HepG2 (cell line): ENCODE measurements around the gene TAB3. TPM values are rescaled to one million over a fixed set of nuclear protein-coding genes. Genes with fewer than 3 reads are reported as not detected.

Experiments
- ATAC-seq: fragments of 200-7000 bp; cut with Tn5 transposase; 3 replicates; pipeline ENCODE4 v1.9.1; 2020; ENCODE audit warnings: mild to moderate bottlenecking, moderate library complexity
- BruUV-seq: library from RNA; stranded (reverse); fragments of 400-500 nt; replicated peaks from 2 replicates; lab custom pipeline; 2021; lab: Mats Ljungman, UMichigan
- CTCF ChIA-PET: fragments of 300-600 bp; formaldehyde crosslinking; extraction: SDS; loops from one replicate; lab custom pipeline; 2021; ENCODE audit warnings: low total read pairs, inconsistent platforms, low intra/inter-chr PET ratio; lab: Yijun Ruan, JAX
- POLR2A ChIA-PET: fragments of 350-600 bp; sonication (Branson Sonifier 250); formaldehyde crosslinking; loops from one replicate; lab custom pipeline; 2020; ENCODE audit warnings: antibody characterized with exemption, inconsistent platforms; lab: Yijun Ruan, JAX
- DNase-seq: peaks from one replicate; pipeline ENCODE4 v3.0.0-alpha.2; 2015; ENCODE audit warnings: low spot score
- FAIRE-seq: peaks from 3 replicates; lab custom pipeline; 2011; peaks lifted over from hg19 to GRCh38; lab: Jason Lieb, UNC
- H2AFZ ChIP-seq: one replicate; pipeline ENCODE4 v1.6.1; 2011; ENCODE audit warnings: low read length, inconsistent platforms
- H3K27ac ChIP-seq: fragments of 300-600 bp; 3 replicates; pipeline ENCODE4 v1.8.0; 2011; ENCODE audit warnings: mixed run types, mild to moderate bottlenecking, mixed read lengths, low read length, inconsistent platforms; ENCODE audit not compliant: insufficient read depth; ENCODE audit errors: extremely low read length
- H3K27me3 ChIP-seq, 2 experiments: fragments of 200-600 bp in 1 of 2; 2 replicates in 1 of 2; 3 replicates in 1 of 2; pipeline versions ENCODE4 v1.6.0 to v1.8.0; 2011; ENCODE audit warnings: low read length in 2 of 2, mild to moderate bottlenecking in 2 of 2, moderate library complexity in 2 of 2, inconsistent platforms in 1 of 2; ENCODE audit not compliant: insufficient read depth in 2 of 2, control insufficient read depth in 1 of 2
- H3K36me3 ChIP-seq, 2 experiments: fragments of 200-600 bp in 1 of 2; replicated peaks in 1 of 2; 2 replicates in 1 of 2; 3 replicates in 1 of 2; pipeline versions ENCODE4 v1.5.1 to v1.8.0; 2011; ENCODE audit warnings: low read length in 2 of 2, inconsistent platforms in 1 of 2; ENCODE audit not compliant: insufficient read depth in 2 of 2, control insufficient read depth in 1 of 2
- H3K4me1 ChIP-seq: 2 replicates; pipeline ENCODE4 v1.5.1; 2012; ENCODE audit warnings: low read length, inconsistent platforms; ENCODE audit not compliant: insufficient read depth
- H3K4me2 ChIP-seq: 2 replicates; pipeline ENCODE4 v1.6.0; 2011; ENCODE audit warnings: low read depth, low read length, inconsistent platforms
- H3K4me3 ChIP-seq, 3 experiments: fragments of 200-600 bp in 1 of 3; sonication (generic), shearing (Covaris generic) in 1 of 3; replicated peaks in 1 of 3; 2 replicates each; pipeline ENCODE4 v1.5.1; 2011 to 2016; ENCODE audit warnings: low read length in 3 of 3, inconsistent platforms in 2 of 3, low read depth in 2 of 3, mild to moderate bottlenecking in 2 of 3, control low read depth in 1 of 3, mixed read lengths in 1 of 3; ENCODE audit not compliant: insufficient read depth in 1 of 3
- H3K79me2 ChIP-seq: one replicate; pipeline ENCODE4 v1.6.1; 2011; ENCODE audit warnings: low read length, inconsistent platforms; ENCODE audit not compliant: insufficient read depth
- H3K9ac ChIP-seq: 2 replicates; pipeline ENCODE4 v1.6.0; 2011; ENCODE audit warnings: mild to moderate bottlenecking, low read depth, low read length, inconsistent platforms; ENCODE audit not compliant: insufficient read depth
- H3K9me3 ChIP-seq: 2 replicates; pipeline ENCODE4 v1.5.1; 2012; ENCODE audit warnings: mild to moderate bottlenecking, low read length
- H4K20me1 ChIP-seq: 2 replicates; pipeline ENCODE4 v1.6.0; 2011; ENCODE audit warnings: inconsistent platforms, mild to moderate bottlenecking, low read length, moderate library complexity; ENCODE audit not compliant: insufficient read depth
- DNMT1 ChIP-seq: sonication (generic); formaldehyde crosslinking; IDR thresholded peaks from 2 replicates; pipeline ENCODE4 v1.5.1; 2020; ENCODE audit warnings: mild to moderate bottlenecking, missing genetic modification reagents
- GTF3A ChIP-seq: sonication (generic); formaldehyde crosslinking; conservative IDR thresholded peaks from 2 replicates; pipeline ENCODE4 v1.4.0; 2020; ENCODE audit warnings: mild to moderate bottlenecking, missing genetic modification reagents
- HMG20B ChIP-seq: conservative IDR thresholded peaks from 2 replicates; pipeline ENCODE4 v1.6.1; 2016; ENCODE audit warnings: missing genetic modification reagents, missing compliant biosample characterization
- IRF2 ChIP-seq: IDR thresholded peaks from 2 replicates; pipeline ENCODE4 v1.6.1; 2018; ENCODE audit warnings: missing genetic modification reagents, missing compliant biosample characterization
- JDP2 ChIP-seq: sonication (generic); formaldehyde crosslinking; IDR thresholded peaks from 2 replicates; pipeline ENCODE4 v1.8.1; 2022; ENCODE audit warnings: missing genetic modification reagents, borderline replicate concordance
- JUNB ChIP-seq: sonication (generic); formaldehyde crosslinking; IDR thresholded peaks from 2 replicates; pipeline ENCODE4 v1.8.0; 2022; ENCODE audit warnings: missing genetic modification reagents, mild to moderate bottlenecking, borderline replicate concordance
- MIER2 ChIP-seq: IDR thresholded peaks from 2 replicates; pipeline ENCODE4 v1.6.1; 2016; ENCODE audit warnings: missing biosample characterization, missing genetic modification reagents
- MTF2 ChIP-seq: sonication (generic); formaldehyde crosslinking; IDR thresholded peaks from 2 replicates; pipeline ENCODE4 v1.5.0; 2020; ENCODE audit warnings: missing genetic modification reagents, borderline replicate concordance
- PHF5A ChIP-seq: IDR thresholded peaks from one replicate; pipeline ENCODE4 v1.6.1; 2018; ENCODE audit warnings: low read depth, missing genetic modification reagents; ENCODE audit not compliant: unreplicated experiment
- TEAD3 ChIP-seq: optimal IDR thresholded peaks from 2 replicates; pipeline ENCODE3; 2016; ENCODE audit warnings: borderline replicate concordance
- THAP11 ChIP-seq: IDR thresholded peaks from 2 replicates; pipeline ENCODE4 v1.6.1; 2016; ENCODE audit warnings: missing biosample characterization, missing genetic modification reagents
- ZFX ChIP-seq: sonication (generic); formaldehyde crosslinking; IDR thresholded peaks from 2 replicates; pipeline ENCODE4 v1.4.0; 2020; ENCODE audit warnings: mild to moderate bottlenecking, low read depth, missing genetic modification reagents, moderate library complexity
- ZNF33A ChIP-seq: sonication (generic); formaldehyde crosslinking; IDR thresholded peaks from 2 replicates; pipeline ENCODE4 v1.5.1; 2020; ENCODE audit warnings: missing genetic modification reagents, mild to moderate bottlenecking, moderate library complexity, borderline replicate concordance
- WGBS: methylation state at CpG from one replicate; pipeline ENCODE4 v1.1.6; 2017; ENCODE audit warnings: low lambda C conversion rate; 5-methylcytosine and 5-hydroxymethylcytosine counted together
- in situ Hi-C: cut with HindIII; loops from 2 replicates; pipeline ENCODE4 v1.10.0; 2017; ENCODE audit warnings: low pct_unique_long_range_greater_than_20kb; ENCODE audit not compliant: extremely low pct_ligation_motif_present
- intact Hi-C: fragments of 100-400 bp; cut with micrococcal nuclease; formaldehyde crosslinking; loops from one replicate; pipeline ENCODE4 v1.10.0; 2022; ENCODE audit not compliant: unreplicated experiment
- polyA plus RNA-seq, 8 experiments: library from polyadenylated mRNA; depleted of rRNA in 3 of 8; stranded (reverse) in 7 of 8; unstranded in 1 of 8; fragments of >200 nt; fragmentation: Illumina TruSeq in 4 of 8; extraction: Trizol in 4 of 8; gene quantifications; 2 replicates each; pipeline versions ENCODE4 v1.2.1 to v1.2.3, GENCODE V29; 2011 to 2016; ENCODE audit warnings: low read depth in 4 of 8, missing spikeins in 1 of 8, mixed read lengths in 1 of 8; ENCODE audit not compliant: insufficient read depth in 1 of 8
- total RNA-seq, 5 experiments: library from RNA; depleted of rRNA; stranded (reverse); fragments of >200 nt; fragmentation: Illumina TruSeq; extraction: Trizol; gene quantifications; 2 replicates each; pipeline ENCODE4 v1.2.3, GENCODE V29; 2016; ENCODE audit warnings: low read depth in 1 of 5
- TF ChIP-seq, protein P1 (sequence below): IDR thresholded peaks from 2 replicates; pipeline ENCODE4 v1.6.1; 2012; ENCODE audit warnings: inconsistent platforms
- TF ChIP-seq, protein P2 (sequence below): sonication (generic); formaldehyde crosslinking; IDR thresholded peaks from 2 replicates; pipeline ENCODE4 v1.4.0; 2020; ENCODE audit warnings: missing genetic modification reagents
- TF ChIP-seq, protein P3 (sequence below): sonication (generic); formaldehyde crosslinking; IDR thresholded peaks from 2 replicates; pipeline ENCODE4 v1.5.0; 2020; ENCODE audit warnings: missing genetic modification reagents, mild to moderate bottlenecking, borderline replicate concordance

The TAB3 gene
- total and polyA plus RNA-seq, 2 of the 13 experiments (the other 11 are each of a cell fraction or from before 2014, with no cell fraction given): 27.2 to 59.8 TPM

DNA sequence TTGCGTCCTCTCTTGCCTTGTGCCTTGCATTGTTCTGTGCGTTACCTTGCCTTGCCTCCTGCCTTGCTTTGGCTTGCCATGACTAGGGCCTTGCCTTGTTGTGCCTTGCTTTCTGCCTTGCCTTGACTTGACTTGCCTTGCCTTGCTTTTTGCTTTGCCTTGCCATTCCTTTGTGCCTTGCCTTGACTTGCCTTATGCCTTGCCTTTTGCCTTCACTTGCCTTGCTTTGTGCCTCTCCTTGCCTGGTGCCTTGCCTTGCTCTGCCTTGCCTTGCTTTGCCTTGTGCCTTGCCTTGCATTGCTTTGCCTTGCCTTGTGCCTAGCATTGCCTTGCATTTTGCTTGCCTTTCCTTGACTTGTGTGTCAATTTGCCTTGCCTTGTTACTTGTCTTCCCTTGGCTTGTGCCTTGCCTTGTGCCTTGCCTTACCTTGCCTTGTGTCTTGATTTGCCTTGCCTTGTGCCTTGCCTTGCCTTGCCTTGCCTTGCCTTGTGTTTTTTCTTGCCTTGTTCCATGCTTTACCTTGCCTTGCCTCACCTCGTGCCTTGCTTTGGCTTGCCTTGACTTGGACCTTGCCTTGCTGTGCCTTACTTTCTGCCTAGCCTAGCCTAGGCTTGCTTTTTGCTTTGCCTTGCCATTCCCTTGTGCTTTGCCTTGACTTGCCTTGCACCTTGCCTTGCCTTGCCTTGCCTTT is 95.8 kb downstream of the TAB3 start:
- Histone ChIP-seq H3K9me3 (no peaks in the 10 kb centered on the region), H3K27ac (no peak overlapping the region), H3K27me3 (no peaks in the 10 kb centered on the region; a peak in 1 of 5 replicates), H2AFZ (no peak overlapping the region), H4K20me1 (no peaks in the 10 kb centered on the region), H3K79me2 (no peaks in the 10 kb centered on the region), H3K36me3 (no peaks in the 10 kb centered on the region), H3K4me2 (no peak overlapping the region)
- BruUV-seq: no TSS peak
- intact Hi-C loops: no loop called here
- POLR2A ChIA-PET: no interaction called here
- in situ Hi-C loops: no loop called here
- no peak for FAIRE-seq
- ATAC-seq: no peak
- no peak for DNase-seq
- TF ChIP-seq, protein P1, sequence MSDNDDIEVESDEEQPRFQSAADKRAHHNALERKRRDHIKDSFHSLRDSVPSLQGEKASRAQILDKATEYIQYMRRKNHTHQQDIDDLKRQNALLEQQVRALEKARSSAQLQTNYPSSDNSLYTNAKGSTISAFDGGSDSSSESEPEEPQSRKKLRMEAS: no peak
- TF ChIP-seq ZNF33A (CRISPR knock-in tag) (no peak), IRF2 (CRISPR knock-in tag) (no peak), GTF3A (CRISPR knock-in tag) (no peak), HMG20B (CRISPR knock-in tag) (no peak), PHF5A (CRISPR knock-in tag) (no peak), JDP2 (CRISPR knock-in tag) (no peak), MTF2 (CRISPR knock-in tag) (no peak), MIER2 (no peak), ZFX (CRISPR knock-in tag) (no peak), DNMT1 (CRISPR knock-in tag) (no peak), TEAD3 (CRISPR knock-in tag) (no peak), JUNB (CRISPR knock-in tag) (no peak), THAP11 (CRISPR knock-in tag) (no peak)
- TF ChIP-seq, protein P2, sequence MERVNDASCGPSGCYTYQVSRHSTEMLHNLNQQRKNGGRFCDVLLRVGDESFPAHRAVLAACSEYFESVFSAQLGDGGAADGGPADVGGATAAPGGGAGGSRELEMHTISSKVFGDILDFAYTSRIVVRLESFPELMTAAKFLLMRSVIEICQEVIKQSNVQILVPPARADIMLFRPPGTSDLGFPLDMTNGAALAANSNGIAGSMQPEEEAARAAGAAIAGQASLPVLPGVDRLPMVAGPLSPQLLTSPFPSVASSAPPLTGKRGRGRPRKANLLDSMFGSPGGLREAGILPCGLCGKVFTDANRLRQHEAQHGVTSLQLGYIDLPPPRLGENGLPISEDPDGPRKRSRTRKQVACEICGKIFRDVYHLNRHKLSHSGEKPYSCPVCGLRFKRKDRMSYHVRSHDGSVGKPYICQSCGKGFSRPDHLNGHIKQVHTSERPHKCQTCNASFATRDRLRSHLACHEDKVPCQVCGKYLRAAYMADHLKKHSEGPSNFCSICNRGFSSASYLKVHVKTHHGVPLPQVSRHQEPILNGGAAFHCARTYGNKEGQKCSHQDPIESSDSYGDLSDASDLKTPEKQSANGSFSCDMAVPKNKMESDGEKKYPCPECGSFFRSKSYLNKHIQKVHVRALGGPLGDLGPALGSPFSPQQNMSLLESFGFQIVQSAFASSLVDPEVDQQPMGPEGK (CRISPR knock-in tag): no peak
- TF ChIP-seq, protein P3, sequence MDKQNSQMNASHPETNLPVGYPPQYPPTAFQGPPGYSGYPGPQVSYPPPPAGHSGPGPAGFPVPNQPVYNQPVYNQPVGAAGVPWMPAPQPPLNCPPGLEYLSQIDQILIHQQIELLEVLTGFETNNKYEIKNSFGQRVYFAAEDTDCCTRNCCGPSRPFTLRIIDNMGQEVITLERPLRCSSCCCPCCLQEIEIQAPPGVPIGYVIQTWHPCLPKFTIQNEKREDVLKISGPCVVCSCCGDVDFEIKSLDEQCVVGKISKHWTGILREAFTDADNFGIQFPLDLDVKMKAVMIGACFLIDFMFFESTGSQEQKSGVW (CRISPR knock-in tag): no peak
- TF ChIP-seq, all 625 proteins: peak for 0
- 34% methylated on average over 3 of the region's 3 CpGs for WGBS
- CTCF ChIA-PET: no interaction called here
- Histone ChIP-seq H3K4me1 (no peaks in the 10 kb centered on the region), H3K9ac (no peak overlapping the region), H3K4me3 (no peak overlapping the region)
